ENCODE measurements around the gene PTX4. TPM values are rescaled to one million over a fixed set of nuclear protein-coding genes. Genes with fewer than 3 reads are reported as not detected.
A peak's percentile ranks its signal among the peaks of the same experiment; 100 is the strongest.

Gene PTX4
- total and polyA plus RNA-seq, 9 of the 15 experiments (the other 6 are each of a cell fraction or from before 2014, with no cell fraction given): 0.11 TPM; not detected in 8

- BruUV-seq (replicated peaks): no TSS peak
- H3K27ac ChIP-seq (ENCODE audit: extremely low read depth, low read depth, low read length): no peak overlapping the region
- WGBS (ENCODE audit: insufficient coverage, low coverage, missing lambda C conversion rate): 30% methylated on average over 9 of the region's 26 CpGs
- FAIRE-seq (no peak), DNase-seq (ENCODE audit: extremely low read depth in 1 of 4, low spot score in 3 of 4) (no peak), ATAC-seq (no peak)
- H3K4me3 ChIP-seq: no peak overlapping the region
- H2AFZ ChIP-seq (ENCODE audit: low read depth, low read length): no peak overlapping the region
- in situ Hi-C loops (cut with MboI): no loop called here
- CTCF ChIA-PET (ENCODE audit: low intra/inter-chr PET ratio): no interaction called here
- H3K9ac ChIP-seq (ENCODE audit: insufficient read depth in 1 of 2, low read depth in 2 of 2, low read length in 2 of 2): 0 out of 4 replicates have a peak overlapping the region, but pooled peaks of 1 of the 2 experiments have one; percentile 35
- TF ChIP-seq SOX6 (IDR thresholded peaks at IDR 0.05) (no peak), ZC3H8 (IDR thresholded peaks at IDR 0.05) (no peak), ZNF354B (CRISPR knock-in tag; IDR thresholded peaks at IDR 0.05) (no peak), POLR3A (IDR thresholded peaks at IDR 0.05; ENCODE audit: borderline replicate concordance, extremely low read depth, insufficient read depth, insufficient read length) (no peak), RREB1 (CRISPR knock-in tag; IDR thresholded peaks at IDR 0.05) (no peak), TRIM28 (IDR thresholded peaks at IDR 0.05) (no peak), JUN (IDR thresholded peaks at IDR 0.05; ENCODE audit: borderline replicate concordance, low read depth, low read length) (no peak), JUN (CRISPR knock-in tag; IDR thresholded peaks at IDR 0.05; ENCODE audit: borderline replicate concordance) (no peak), THRAP3 (IDR thresholded peaks at IDR 0.05; ENCODE audit: borderline replicate concordance) (no peak), ZNF644 (tag; IDR thresholded peaks at IDR 0.05; ENCODE audit: low read depth) (no peak), FOS (IDR thresholded peaks at IDR 0.05; ENCODE audit: extremely low read depth, insufficient read length) (no peak), GTF3C2 (IDR thresholded peaks at IDR 0.05; ENCODE audit: borderline replicate concordance, extremely low read depth, insufficient read length) (no peak), ZNF134 (CRISPR knock-in tag; conservative IDR thresholded peaks at IDR 0.05) (no peak), NFRKB (IDR thresholded peaks at IDR 0.05; ENCODE audit: low read depth) (no peak), FOXK1 (CRISPR knock-in tag; IDR thresholded peaks at IDR 0.05; ENCODE audit: borderline replicate concordance) (no peak)
- no peaks in the 10 kb centered on the region for H3K36me3 ChIP-seq (ENCODE audit: control insufficient read depth, insufficient read depth, low read length)
- H4K20me1 ChIP-seq (replicated peaks; ENCODE audit: control insufficient read depth, insufficient read depth, low read length): peaks cover 10% of the 10 kb centered on the region
- POLR2A ChIA-PET: interaction anchor here (1.6 kb wide), 1 partner anchor 12 kb away, joined by 5 read pairs; no protein-coding TSS in a partner anchor
- no peak overlapping the region for H3K4me2 ChIP-seq (ENCODE audit: insufficient read depth, low read length)
- intact Hi-C loops (cut with micrococcal nuclease): no loop called here
- H3K9me3 ChIP-seq (replicated peaks; ENCODE audit: control insufficient read depth, insufficient read depth, low read depth, low read length): no peaks in the 10 kb centered on the region
- peaks cover 4 to 65% of the 10 kb centered on the region in 2 experiments; a peak in 3 of 5 replicates for H3K4me1 ChIP-seq (replicated peaks in 1 of 2; ENCODE audit: control insufficient read depth in 2 of 2, insufficient read depth in 2 of 2, low read length in 2 of 2)
- no peaks in the 10 kb centered on the region for H3K9me1 ChIP-seq (ENCODE audit: control insufficient read depth, insufficient read depth, low read length)
- H3K79me2 ChIP-seq (ENCODE audit: control insufficient read depth, insufficient read depth, low read length): no peaks in the 10 kb centered on the region
- H3K27me3 ChIP-seq (ENCODE audit: control insufficient read depth in 2 of 2, insufficient read depth in 2 of 2, low read length in 2 of 2): peaks cover 0 to 26% of the 10 kb centered on the region in 2 experiments; a peak in 3 of 5 replicates
Observed at GRCh38 chr16:1524366-1524765, 35.6 kb upstream of the PTX4 start.
